Measurements from ENCODE around the gene OBSL1. TPM values are rescaled to one million over a fixed set of nuclear protein-coding genes. Genes with fewer than 3 reads are reported as not detected.

Gene OBSL1
- polyA plus RNA-seq, 12 donors = 93.2 to 179 (median 118) TPM; not detected in 1

GRCh38 chr2:219536425-219536824 lies 34.9 kb downstream of the OBSL1 start:
- no peak for DNase-seq

DNA sequence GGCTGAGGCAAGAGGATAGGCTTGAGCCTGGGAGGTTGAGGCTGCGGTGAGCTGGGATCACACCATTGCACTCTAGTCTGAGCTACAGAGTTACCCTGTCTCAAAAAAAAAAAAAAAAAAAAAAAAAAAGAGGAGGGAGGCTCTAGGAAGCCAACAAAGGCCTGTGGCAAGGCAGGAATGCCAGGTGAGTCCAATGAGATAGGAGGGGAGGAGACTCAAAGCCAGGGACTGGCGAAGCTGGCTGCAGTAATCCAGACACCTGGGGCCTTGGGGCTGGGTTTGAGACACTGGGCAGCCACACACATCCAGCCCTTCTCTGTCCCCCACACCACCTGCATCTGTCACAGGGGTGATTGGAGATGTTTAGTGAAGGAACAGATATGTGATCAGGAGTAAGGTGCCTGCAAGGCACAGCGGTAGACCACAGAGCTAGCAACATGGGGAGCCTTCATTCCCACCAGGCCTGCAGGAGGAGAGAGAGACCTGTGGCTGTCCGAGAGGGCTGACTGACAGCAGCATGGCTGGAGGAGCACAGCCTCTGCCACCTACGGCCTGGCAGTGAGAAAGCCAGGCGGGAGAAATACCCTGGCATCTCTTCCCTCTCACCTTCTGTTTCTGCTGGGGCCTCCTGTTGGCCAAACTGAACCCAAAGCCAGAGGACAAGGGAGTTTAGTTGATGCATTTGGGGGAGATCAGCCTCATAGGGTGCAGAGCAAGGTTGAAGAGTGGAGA lies 37.2 kb downstream of the OBSL1 start:
- DNase-seq = no peak

GRCh38 chr2:219532378-219532649 lies 39.0 kb downstream of the OBSL1 start:
- DNase-seq = no peak

DNA sequence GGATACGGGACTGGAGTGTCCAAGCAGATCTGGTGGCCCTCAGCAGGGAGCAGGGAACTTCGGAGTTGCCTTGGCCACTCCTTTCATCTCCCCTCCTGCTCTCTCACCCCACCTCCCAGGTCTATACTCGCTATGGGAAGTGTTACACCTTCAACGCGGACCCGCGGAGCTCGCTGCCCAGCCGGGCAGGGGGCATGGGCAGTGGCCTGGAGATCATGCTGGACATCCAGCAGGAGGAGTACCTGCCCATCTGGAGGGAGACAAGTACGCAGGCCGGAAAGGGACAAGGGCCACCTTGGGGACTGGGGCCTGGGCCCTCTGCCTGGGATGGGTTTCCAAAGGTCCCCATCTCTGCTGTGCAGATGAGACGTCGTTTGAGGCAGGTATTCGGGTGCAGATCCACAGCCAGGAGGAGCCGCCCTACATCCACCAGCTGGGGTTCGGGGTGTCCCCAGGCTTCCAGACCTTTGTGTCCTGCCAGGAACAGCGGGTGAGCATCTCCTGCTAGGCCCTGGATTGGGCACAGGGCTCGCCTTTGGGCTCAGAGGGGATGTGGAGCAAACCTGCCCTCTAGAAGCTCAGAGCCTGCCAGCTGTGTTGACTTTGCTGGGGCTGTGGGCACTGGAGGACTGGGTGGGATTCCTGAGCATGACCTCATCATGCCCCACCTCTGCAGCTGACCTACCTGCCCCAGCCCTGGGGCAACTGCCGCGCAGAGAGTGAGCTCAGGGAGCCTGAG lies 39.5 kb downstream of the OBSL1 start:
- no peak for DNase-seq

DNA sequence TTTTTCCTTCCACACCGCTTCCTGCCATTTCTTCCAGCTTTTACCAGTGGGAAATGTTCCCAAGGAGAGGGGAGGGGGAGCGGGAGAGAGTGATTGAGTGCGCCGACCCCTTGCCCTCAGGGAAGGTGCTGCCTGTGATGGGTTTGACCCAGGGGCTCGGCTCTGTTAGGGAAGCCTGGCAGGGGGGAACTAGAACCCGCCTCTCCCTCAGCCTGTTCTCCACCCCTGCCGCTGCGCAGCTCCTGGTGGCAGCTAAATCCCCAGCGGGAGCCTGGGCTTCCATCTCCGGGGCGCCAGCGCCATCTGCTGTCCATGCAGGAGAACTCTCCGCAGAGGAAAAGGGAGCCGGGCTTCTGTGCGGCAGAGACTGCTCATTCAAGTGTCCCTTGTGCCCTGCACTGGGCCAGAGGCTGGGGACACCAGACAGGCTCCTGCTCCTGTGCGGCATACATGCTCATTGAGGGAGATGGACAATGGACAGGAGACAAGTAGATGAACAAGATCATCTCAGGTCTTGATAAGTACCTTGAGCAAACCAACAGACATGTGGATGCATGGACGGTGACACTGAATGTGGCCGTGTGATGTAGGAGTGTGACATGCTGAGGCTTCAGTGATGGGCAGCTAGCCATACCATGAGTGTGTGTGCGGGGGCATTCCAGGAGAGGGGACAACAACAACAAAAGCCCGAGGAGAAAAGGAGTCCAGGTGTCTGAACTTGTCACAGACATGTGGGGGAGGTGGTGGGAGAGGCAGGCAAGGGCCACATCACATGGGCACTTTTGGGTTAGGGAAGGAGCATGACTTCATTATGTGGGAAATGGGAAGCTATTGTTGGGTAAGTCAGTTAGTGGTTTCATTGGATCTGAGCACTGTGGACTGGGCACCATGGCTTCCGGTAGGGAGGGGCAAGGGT lies 41.0 kb downstream of the OBSL1 start:
- DNase-seq = peak; percentile 89

- DNase-seq = no peak
These were observed 43.9 kb downstream of the OBSL1 start for GRCh38 chr2:219527472-219527871.

GRCh38 chr2:219527076-219527394 lies 44.3 kb downstream of the OBSL1 start:
- DNase-seq = no peak

GRCh38 chr2:219526320-219527075 lies 44.8 kb downstream of the OBSL1 start:
- DNase-seq = no peak

DNA sequence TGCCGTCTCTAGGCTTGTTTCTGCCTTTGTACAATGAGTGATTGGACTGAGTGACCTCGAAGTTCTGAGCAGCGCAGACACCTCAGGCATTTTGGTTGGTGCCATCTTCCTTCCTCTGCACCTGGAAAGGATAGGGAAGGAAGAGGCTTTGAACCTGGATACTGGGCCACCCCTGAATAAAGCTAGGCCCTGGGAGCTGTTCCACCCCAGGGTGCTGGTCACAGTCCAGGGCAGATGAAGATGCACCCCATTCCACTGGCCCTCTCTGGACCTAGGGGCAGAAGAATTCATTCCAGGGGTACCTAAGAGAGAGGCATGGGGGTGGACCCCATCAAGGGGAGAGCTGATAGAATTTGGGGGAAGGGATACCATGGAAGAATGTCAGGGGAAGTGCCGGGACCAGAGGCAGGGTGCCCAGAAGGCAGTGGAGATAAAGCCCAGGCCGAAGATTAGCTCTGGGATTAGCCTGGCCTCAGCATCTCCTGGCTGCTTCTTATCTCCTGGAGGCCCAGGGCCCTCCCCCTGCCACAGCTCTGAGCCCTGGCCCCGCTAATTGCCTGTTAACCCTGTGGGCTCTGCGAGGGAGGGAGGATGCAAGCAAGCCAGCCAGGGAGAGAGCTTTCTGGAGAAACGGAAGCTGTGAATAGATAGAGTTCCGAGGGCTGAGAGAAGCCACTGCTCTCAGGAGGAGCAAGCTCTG lies 45.7 kb downstream of the OBSL1 start:
- no peak for DNase-seq

DNA sequence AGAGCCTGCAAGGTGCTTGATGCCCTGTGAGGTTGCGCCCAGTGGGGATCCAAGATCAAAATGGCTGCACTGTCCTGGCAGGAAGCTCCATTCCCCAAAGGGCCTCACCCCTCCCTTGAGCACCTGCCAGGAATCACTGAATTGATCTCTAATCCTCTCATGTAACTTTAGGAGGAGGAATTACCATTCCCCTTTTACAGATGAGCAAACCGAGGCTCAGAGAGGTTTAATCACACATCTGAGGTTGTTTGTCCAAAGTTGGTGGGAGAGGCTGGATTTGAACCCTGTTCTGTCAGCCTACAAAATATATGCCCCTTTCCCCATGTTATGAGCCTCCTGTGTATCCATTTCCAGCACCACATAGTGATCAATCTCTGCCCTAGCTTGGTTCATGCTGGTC lies 46.5 kb downstream of the OBSL1 start:
- DNase-seq = no peak

DNA sequence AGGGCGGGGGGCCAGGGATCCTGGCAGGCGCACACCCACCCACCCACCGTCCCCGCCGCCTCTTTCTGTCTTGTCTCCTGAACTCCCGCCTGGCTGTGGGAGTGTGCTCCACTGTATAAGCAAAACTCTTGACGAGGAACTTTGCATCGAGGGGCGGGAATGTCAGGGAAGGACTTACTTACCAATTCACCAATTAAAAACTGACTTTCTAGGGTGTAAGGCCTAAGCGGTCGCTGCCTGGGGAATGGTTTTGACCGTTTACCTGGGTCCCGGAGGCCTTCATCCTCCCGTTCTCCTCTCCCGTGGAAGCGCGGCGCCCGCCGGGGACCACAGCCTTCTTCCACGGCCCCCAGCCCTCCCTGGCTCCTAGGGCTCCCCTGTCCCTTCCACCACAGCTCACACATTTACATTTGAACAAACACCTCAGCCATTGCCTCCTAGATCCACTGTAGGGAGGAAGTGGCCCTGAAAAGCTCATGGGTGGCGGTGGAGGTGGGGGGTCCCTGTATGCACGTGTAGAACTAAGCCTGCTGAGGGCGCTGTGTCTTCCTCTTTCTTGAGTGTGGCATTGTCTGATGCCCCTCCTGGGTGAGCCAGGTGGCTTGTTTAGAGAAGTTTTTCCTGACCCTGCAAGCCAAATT lies 48.2 kb downstream of the OBSL1 start:
- DNase-seq = no peak

- no peak for DNase-seq
These were observed 49.0 kb downstream of the OBSL1 start for GRCh38 chr2:219522111-219523030.

- DNase-seq = no peak
These were observed 50.1 kb downstream of the OBSL1 start for GRCh38 chr2:219521066-219521880.

GRCh38 chr2:219520079-219520478 lies 51.3 kb downstream of the OBSL1 start:
- DNase-seq = no peak

GRCh38 chr2:219519526-219519916 lies 51.8 kb downstream of the OBSL1 start:
- no peak for DNase-seq

DNA sequence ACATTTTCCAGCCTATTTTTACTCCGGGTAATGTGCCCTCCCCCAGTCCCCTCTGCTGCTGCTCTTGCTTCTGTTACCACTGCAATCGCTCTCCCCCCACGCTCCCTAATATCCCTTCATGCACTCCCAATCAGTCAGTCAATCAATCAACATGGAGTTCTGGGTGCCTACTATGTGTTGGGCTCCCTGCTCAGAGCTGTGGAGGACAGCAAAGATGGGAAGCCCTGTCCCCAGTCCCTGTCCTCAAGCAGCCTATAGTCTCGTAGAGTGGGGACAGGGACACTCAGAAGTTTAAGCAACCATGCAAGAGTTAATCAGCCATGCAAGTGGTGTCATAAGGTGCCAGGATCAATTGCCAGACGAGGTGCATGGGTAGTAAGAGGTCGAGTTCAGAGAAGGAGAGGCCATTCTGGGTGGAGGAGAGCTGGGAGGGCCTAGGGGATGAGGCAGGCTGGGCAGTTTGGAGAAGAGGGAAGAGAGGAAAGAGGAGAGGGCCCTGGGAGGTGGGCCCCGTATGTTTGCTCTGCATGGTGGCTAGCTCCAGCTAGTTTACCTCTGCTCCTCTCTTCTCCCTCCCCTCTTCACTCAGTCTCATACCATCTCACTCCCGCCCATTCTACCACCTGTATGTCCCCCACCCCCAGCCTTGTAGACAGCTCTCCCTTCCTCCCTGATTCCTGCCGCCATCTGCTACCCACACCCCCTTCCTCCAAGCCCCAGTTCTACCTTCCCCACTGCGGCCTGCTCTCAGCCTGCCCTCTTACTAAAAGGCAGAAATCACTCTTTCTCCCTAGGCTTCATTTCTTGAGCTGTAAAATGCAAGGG lies 53.2 kb downstream of the OBSL1 start:
- DNase-seq = no peak

GRCh38 chr2:219516888-219517287 lies 54.5 kb downstream of the OBSL1 start:
- no peak for DNase-seq
